HG03135 (cell line): ENCODE results near the gene CCL23.

Experiments used
- ATAC-seq: cut with Tn5 transposase; IDR thresholded peaks from one replicate; pipeline ENCODE4 v1.9.1; 2021; ENCODE audit warnings: mild to moderate bottlenecking, moderate library complexity; ENCODE audit not compliant: unreplicated experiment

Gene CCL23

DNA sequence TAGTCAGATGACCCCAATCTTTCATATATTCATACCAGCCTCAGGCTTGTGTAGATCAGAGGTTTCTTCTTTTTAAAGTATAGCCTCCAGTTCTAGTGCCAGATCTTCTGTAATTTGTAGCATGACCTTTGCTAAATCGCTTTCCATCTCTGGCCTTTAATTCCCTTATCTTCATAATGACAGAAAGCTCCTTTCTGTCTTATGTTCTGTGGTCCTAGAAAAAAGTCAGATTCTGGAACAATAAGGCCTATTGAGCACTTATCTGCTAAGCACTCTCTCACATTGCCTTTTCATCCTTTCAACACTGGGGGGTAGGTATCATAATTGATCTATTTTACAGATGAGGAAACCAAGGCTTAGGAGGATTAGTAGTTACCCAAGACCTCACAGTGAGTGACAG lies 45.7 kb downstream of the CCL23 start:
- no peak for ATAC-seq

DNA sequence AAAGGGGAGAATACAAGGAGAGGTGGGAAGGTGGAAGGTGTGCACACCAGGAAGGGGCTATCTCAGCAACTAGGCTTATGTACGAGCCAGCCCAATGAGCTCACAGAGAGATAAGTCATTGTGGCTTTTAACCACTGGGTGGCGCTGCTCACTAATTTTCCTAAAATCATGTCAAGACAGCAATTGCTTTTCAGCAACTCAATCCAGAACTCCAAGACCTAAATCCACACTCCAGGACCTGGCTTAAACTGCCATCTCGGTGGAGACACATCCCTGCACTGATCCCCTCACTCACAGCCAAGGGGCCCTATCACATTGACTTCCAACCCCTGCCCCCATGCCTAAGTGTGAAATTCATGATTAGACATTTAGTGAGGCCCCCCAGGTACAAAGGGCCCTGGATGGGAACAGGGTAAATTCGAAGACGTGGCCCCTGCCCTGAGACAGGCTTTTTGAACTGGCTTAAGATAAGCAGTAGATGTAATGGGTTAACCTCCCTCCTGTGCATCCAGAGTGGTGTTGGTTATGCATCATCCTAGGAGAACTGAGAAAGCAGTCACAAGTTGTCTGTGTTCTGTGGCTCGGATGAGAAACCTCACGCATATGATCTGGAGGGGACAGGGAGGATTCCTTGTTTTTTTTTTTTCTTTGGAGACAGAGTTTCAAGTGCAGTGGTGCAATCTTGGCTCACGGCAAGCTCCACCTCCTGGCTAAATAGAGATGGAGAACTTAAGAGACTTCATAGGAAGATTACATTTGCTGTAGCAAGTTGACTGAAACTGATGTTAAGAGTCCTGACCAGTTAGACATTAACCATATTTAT lies 48.0 kb downstream of the CCL23 start:
- ATAC-seq, result no peak

GRCh38 chr17:35968520-35969054 lies 49.2 kb downstream of the CCL23 start:
- no peak for ATAC-seq

- no peak for ATAC-seq
Measured at GRCh38 chr17:35965272-35965671, 52.5 kb downstream of the CCL23 start.

GRCh38 chr17:35963663-35964062 lies 54.1 kb downstream of the CCL23 start:
- no peak for ATAC-seq
